HT1080 (cell line): ENCODE data around the gene VPS37B. TPM values are rescaled to one million over a fixed set of nuclear protein-coding genes. Genes with fewer than 3 reads are reported as not detected.
A peak's percentile ranks its signal among the peaks of the same experiment; 100 is the strongest.

Experiments
- DNase-seq: peaks from one replicate; pipeline ENCODE4 v3.0.0-alpha.2; 2015; ENCODE audit warnings: low read depth
- polyA plus RNA-seq, 2 experiments: library from polyadenylated mRNA; depleted of rRNA; stranded (reverse); fragments of >200 nt; gene quantifications; 2 replicates each; pipeline ENCODE4 v1.2.3, GENCODE V29; 2015
- total RNA-seq: library from RNA; depleted of rRNA; stranded (reverse); fragments of >200 nt; shearing (Covaris generic); gene quantifications from 2 replicates; pipeline ENCODE4 v1.2.3, GENCODE V29; 2014; rRNA removed

Gene VPS37B
- 62.9 and 87.4 TPM in 2 replicates for total RNA-seq
- 75.8 and 89.1 TPM in 2 replicates for polyA plus RNA-seq (2015; cell fraction: cytosol; rRNA removed)
- polyA plus RNA-seq (2015; cell fraction: nucleus; rRNA removed): 53.5 and 55.6 TPM in 2 replicates

- peak; percentile 78 for DNase-seq
Measured at GRCh38 chr12:122895704-122896636, at the start of gene VPS37B. VPS37B (minus strand) TSS chr12:122896124; CDS start chr12:122896062, 62 bp downstream.

GRCh38 chr12:122944605-122945592 is 49.0 kb upstream of the VPS37B start:
- DNase-seq: peak; percentile 98

GRCh38 chr12:122943196-122943595 is 47.3 kb upstream of the VPS37B start:
- peak; percentile 52 for DNase-seq

- DNase-seq: peak; percentile 64
Measured at GRCh38 chr12:122942637-122943036, 46.7 kb upstream of the VPS37B start.

GRCh38 chr12:122941351-122941750 is 45.4 kb upstream of the VPS37B start:
- DNase-seq: peak; percentile 53

GRCh38 chr12:122939125-122939524 is 43.2 kb upstream of the VPS37B start:
- DNase-seq: no peak

- DNase-seq: no peak
Measured at GRCh38 chr12:122937622-122938091, 41.7 kb upstream of the VPS37B start.

GRCh38 chr12:122935318-122935717 is 39.4 kb upstream of the VPS37B start:
- DNase-seq: no peak

- no peak for DNase-seq
Measured at GRCh38 chr12:122934722-122935121, 38.8 kb upstream of the VPS37B start.

GRCh38 chr12:122932207-122932606 is 36.3 kb upstream of the VPS37B start:
- DNase-seq: no peak

GRCh38 chr12:122929812-122930211 is 33.9 kb upstream of the VPS37B start:
- no peak for DNase-seq

GRCh38 chr12:122929148-122929538 is 33.2 kb upstream of the VPS37B start:
- DNase-seq: no peak

GRCh38 chr12:122928404-122929147 is 32.7 kb upstream of the VPS37B start:
- DNase-seq: no peak

GRCh38 chr12:122927756-122928403 is 32.0 kb upstream of the VPS37B start:
- DNase-seq: no peak

GRCh38 chr12:122921917-122922316 is 26.0 kb upstream of the VPS37B start:
- no peak for DNase-seq

GRCh38 chr12:122920687-122921086 is 24.8 kb upstream of the VPS37B start:
- DNase-seq: no peak

GRCh38 chr12:122918827-122919226 is 22.9 kb upstream of the VPS37B start:
- no peak for DNase-seq

GRCh38 chr12:122917507-122918121 is 21.7 kb upstream of the VPS37B start:
- peak; percentile 53 for DNase-seq

- no peak for DNase-seq
Measured at GRCh38 chr12:122909442-122910288, 13.7 kb upstream of the VPS37B start.
